Measurements from ENCODE around the gene ERBB3. TPM values are rescaled to one million over a fixed set of nuclear protein-coding genes. Genes with fewer than 3 reads are reported as not detected.

ERBB3 gene
- total and polyA plus RNA-seq, 2 of the 4 experiments (the other 2 are of a cell fraction), result 1.4 to 2.2 TPM

GRCh38 chr12:56040963-56041551, 38.9 kb upstream of the ERBB3 start:
- Histone ChIP-seq H3K27me3 (ENCODE audit: control insufficient read depth, insufficient read depth, low read length) (no peaks in the 10 kb centered on the region), H3K23ac (ENCODE audit: low read depth, low read length) (peak overlapping the region; percentile 62; the same call in 1 of the 2 replicates), H2BK5ac (ENCODE audit: low read depth, low read length, poor library complexity, severe bottlenecking) (peak overlapping the region; percentile 51), H3K27ac (ENCODE audit: insufficient read depth, low read length) (no peak overlapping the region), H3K79me1 (ENCODE audit: low read depth in 1 of 2, low read length in 2 of 2) (peaks cover 9 to 32% of the 10 kb centered on the region in 2 experiments), H4K8ac (ENCODE audit: low read depth in 2 of 2, low read length in 2 of 2) (peak overlapping the region; percentile 12 to 91), H3K18ac (ENCODE audit: low read depth, low read length) (no peak overlapping the region; the same call in 1 of the 2 replicates), H3K4ac (ENCODE audit: low read depth, low read length) (peak overlapping the region; percentile 67), H4K20me1 (ENCODE audit: insufficient read depth, low read length) (peaks cover 21% of the 10 kb centered on the region), H3K9ac (ENCODE audit: low read depth, low read length) (peak overlapping the region; percentile 38; the same call in 1 of the 2 replicates), H3K14ac (replicated peaks; ENCODE audit: low read depth, low read length) (peak overlapping the region; percentile 62), H2BK15ac (ENCODE audit: low read depth, low read length) (no peak overlapping the region), H2BK20ac (ENCODE audit: low read depth, low read length) (0 out of 2 replicates have a peak overlapping the region, but pooled peaks have one; percentile 6), H3K4me3 (ENCODE audit: insufficient read depth, low read depth, low read length) (peak overlapping the region; percentile 40; the same call in 1 of the 2 replicates), H2AK9ac (replicated peaks; ENCODE audit: low read depth, low read length, poor library complexity) (peak overlapping the region; percentile 8), H3K4me1 (ENCODE audit: control insufficient read depth, insufficient read depth, low read length) (no peaks in the 10 kb centered on the region; the same call in 1 of the 2 replicates), H2BK120ac (ENCODE audit: low read depth, low read length) (peak overlapping the region; percentile 13; the same call in 1 of the 2 replicates), H4K5ac (ENCODE audit: low read depth, low read length) (peak overlapping the region; percentile 75), H3K56ac (ENCODE audit: extremely low read depth, insufficient read depth, low read length) (0 out of 2 replicates have a peak overlapping the region, but pooled peaks have one; percentile 26), H3K9me3 (ENCODE audit: control insufficient read depth, insufficient read depth, low read length) (no peaks in the 10 kb centered on the region), H3K4me2 (ENCODE audit: low read depth, low read length) (peak overlapping the region; percentile 79), H2AK5ac (ENCODE audit: low read depth, low read length) (peak overlapping the region; percentile 41; the same call in 1 of the 2 replicates), H2AFZ (replicated peaks; ENCODE audit: low read length, poor library complexity) (peak overlapping the region; percentile 91), H3K9me1 (ENCODE audit: insufficient read depth, low read length) (no peaks in the 10 kb centered on the region), H3K36me3 (ENCODE audit: control insufficient read depth, insufficient read depth, low read length) (peaks cover 26% of the 10 kb centered on the region), H4K91ac (ENCODE audit: insufficient read depth, low read depth, low read length) (peak overlapping the region; percentile 66; the same call in 1 of the 2 replicates)
- in situ Hi-C loops (cut with MboI; ENCODE audit: low sequenced_read_pairs) (no loop called here), dilution Hi-C loops (cut with HindIII; ENCODE audit: low sequenced_read_pairs, unreplicated experiment) (no loop called here), intact Hi-C loops (cut with micrococcal nuclease) (loop anchor here (1.0 to 10.0 kb wide), 3 partner anchors 45 to 304 kb away; partner anchors contain the start of genes ORMDL2 and SARNP)
- CTCF ChIA-PET, result interaction anchor here (0.6 to 1.5 kb wide), 4 partner anchors 32 to 303 kb away, joined by 3 to 5 read pairs (median 3); partner anchors contain the start of gene SUOX
- no TSS peak for BruUV-seq (replicated peaks)
- DNase-seq (no peak), ATAC-seq (ENCODE audit: low read depth) (peak; percentile 3)
- POLR2A ChIA-PET (ENCODE audit: unreplicated experiment), result no interaction called here
- WGBS, 2 experiments (ENCODE audit: extremely low coverage in 2 of 2, insufficient read length in 1 of 2), result no CpG with 5 or more reads among the region's 14 CpGs
- TF ChIP-seq MXI1 (IDR thresholded peaks at IDR 0.05; ENCODE audit: borderline replicate concordance, low read depth, low read length), result no peak
- no peak for TF ChIP-seq RAD21 (IDR thresholded peaks at IDR 0.05; ENCODE audit: low read length)
- TF ChIP-seq POLR2A (IDR thresholded peaks at IDR 0.05; ENCODE audit: low read depth, low read length), result no peak
- TF ChIP-seq RFX5 (IDR thresholded peaks at IDR 0.05; ENCODE audit: low read depth, low read length), result no peak
- TF ChIP-seq, protein P1, sequence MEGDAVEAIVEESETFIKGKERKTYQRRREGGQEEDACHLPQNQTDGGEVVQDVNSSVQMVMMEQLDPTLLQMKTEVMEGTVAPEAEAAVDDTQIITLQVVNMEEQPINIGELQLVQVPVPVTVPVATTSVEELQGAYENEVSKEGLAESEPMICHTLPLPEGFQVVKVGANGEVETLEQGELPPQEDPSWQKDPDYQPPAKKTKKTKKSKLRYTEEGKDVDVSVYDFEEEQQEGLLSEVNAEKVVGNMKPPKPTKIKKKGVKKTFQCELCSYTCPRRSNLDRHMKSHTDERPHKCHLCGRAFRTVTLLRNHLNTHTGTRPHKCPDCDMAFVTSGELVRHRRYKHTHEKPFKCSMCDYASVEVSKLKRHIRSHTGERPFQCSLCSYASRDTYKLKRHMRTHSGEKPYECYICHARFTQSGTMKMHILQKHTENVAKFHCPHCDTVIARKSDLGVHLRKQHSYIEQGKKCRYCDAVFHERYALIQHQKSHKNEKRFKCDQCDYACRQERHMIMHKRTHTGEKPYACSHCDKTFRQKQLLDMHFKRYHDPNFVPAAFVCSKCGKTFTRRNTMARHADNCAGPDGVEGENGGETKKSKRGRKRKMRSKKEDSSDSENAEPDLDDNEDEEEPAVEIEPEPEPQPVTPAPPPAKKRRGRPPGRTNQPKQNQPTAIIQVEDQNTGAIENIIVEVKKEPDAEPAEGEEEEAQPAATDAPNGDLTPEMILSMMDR (conservative IDR thresholded peaks at IDR 0.05; ENCODE audit: low read depth, low read length), result no peak
- no peak for TF ChIP-seq MAFK (IDR thresholded peaks at IDR 0.05; ENCODE audit: low read depth, low read length)
- TF ChIP-seq SMC3 (IDR thresholded peaks at IDR 0.05; ENCODE audit: low read depth, low read length), result no peak
- TF ChIP-seq MAZ (IDR thresholded peaks at IDR 0.05; ENCODE audit: borderline replicate concordance, low read depth, low read length), result no peak
- no peak for TF ChIP-seq RCOR1 (IDR thresholded peaks at IDR 0.05; ENCODE audit: insufficient replicate concordance, low read length)
- TF ChIP-seq, protein P2, sequence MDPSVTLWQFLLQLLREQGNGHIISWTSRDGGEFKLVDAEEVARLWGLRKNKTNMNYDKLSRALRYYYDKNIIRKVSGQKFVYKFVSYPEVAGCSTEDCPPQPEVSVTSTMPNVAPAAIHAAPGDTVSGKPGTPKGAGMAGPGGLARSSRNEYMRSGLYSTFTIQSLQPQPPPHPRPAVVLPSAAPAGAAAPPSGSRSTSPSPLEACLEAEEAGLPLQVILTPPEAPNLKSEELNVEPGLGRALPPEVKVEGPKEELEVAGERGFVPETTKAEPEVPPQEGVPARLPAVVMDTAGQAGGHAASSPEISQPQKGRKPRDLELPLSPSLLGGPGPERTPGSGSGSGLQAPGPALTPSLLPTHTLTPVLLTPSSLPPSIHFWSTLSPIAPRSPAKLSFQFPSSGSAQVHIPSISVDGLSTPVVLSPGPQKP (IDR thresholded peaks at IDR 0.05; ENCODE audit: borderline replicate concordance, low read depth, low read length), result no peak
- no peak for TF ChIP-seq BHLHE40 (IDR thresholded peaks at IDR 0.05; ENCODE audit: low read depth, low read length)
- TF ChIP-seq CHD1 (IDR thresholded peaks at IDR 0.05; ENCODE audit: low read depth, low read length), result no peak
- TF ChIP-seq CEBPB (IDR thresholded peaks at IDR 0.05; ENCODE audit: low read depth, low read length), result no peak
- TF ChIP-seq NFE2L2 (IDR thresholded peaks at IDR 0.05; ENCODE audit: low read depth, low read length), result no peak

All from IMR-90 (cell line).